HepG2 (cell line): ENCODE measurements around the gene CTSZ. TPM values are rescaled to one million over a fixed set of nuclear protein-coding genes. Genes with fewer than 3 reads are reported as not detected.

Source experiments
- ARNT2 ChIP-seq: sonication (generic); formaldehyde crosslinking; IDR thresholded peaks from 2 replicates; pipeline ENCODE4 v1.8.0; 2022; ENCODE audit warnings: mild to moderate bottlenecking, low read depth, missing genetic modification reagents, moderate library complexity
- CCDC6 ChIP-seq: sonication (generic); formaldehyde crosslinking; IDR thresholded peaks from 2 replicates; pipeline ENCODE4 v1.8.1; 2022; ENCODE audit warnings: mild to moderate bottlenecking, missing genetic modification reagents, moderate library complexity
- CEBPB ChIP-seq: IDR thresholded peaks from 2 replicates; pipeline ENCODE4 v1.6.1; 2011; ENCODE audit warnings: low read depth, low read length, improper control_type of control experiment, borderline replicate concordance
- FOXK2 ChIP-seq: fragments of 450-650 bp; IDR thresholded peaks from 2 replicates; pipeline ENCODE4 v1.6.1; 2016
- HIC2 ChIP-seq: sonication (generic); formaldehyde crosslinking; IDR thresholded peaks from 2 replicates; pipeline ENCODE4 v1.9.0; 2022; ENCODE audit warnings: low read depth, missing genetic modification reagents
- HMG20B ChIP-seq: conservative IDR thresholded peaks from 2 replicates; pipeline ENCODE4 v1.6.1; 2016; ENCODE audit warnings: missing genetic modification reagents, missing compliant biosample characterization
- HNF4G ChIP-seq, 2 experiments: sonication (generic) in 1 of 2; formaldehyde crosslinking in 1 of 2; IDR thresholded peaks; 2 replicates each; pipeline versions ENCODE4 v1.4.0 to v1.6.1; 2011 to 2020; ENCODE audit warnings: borderline replicate concordance in 2 of 2, low read depth in 2 of 2, mild to moderate bottlenecking in 2 of 2, low read length in 1 of 2, missing genetic modification reagents in 1 of 2, moderate library complexity in 1 of 2
- KAT2B ChIP-seq: fragments of 150-350 bp; IDR thresholded peaks from 2 replicates; pipeline ENCODE4 v1.6.1; 2014; ENCODE audit warnings: low read depth, low read length, borderline replicate concordance
- KAT7 ChIP-seq: IDR thresholded peaks from 2 replicates; pipeline ENCODE4 v1.6.1; 2018; ENCODE audit warnings: borderline replicate concordance, missing compliant biosample characterization
- KDM5B ChIP-seq: sonication (generic); formaldehyde crosslinking; IDR thresholded peaks from 2 replicates; pipeline ENCODE4 v1.4.0; 2020; ENCODE audit warnings: missing genetic modification reagents, mild to moderate bottlenecking, borderline replicate concordance
- MAFG ChIP-seq: sonication (generic); formaldehyde crosslinking; IDR thresholded peaks from 2 replicates; pipeline ENCODE4 v1.5.1; 2020; ENCODE audit warnings: mild to moderate bottlenecking, missing genetic modification reagents
- MIXL1 ChIP-seq: IDR thresholded peaks from 2 replicates; pipeline ENCODE4 v1.6.1; 2016
- PHF20 ChIP-seq: sonication (generic); formaldehyde crosslinking; IDR thresholded peaks from 2 replicates; pipeline ENCODE4 v1.5.0; 2020; ENCODE audit warnings: mild to moderate bottlenecking, missing genetic modification reagents
- RAD51 ChIP-seq: fragments of 450-650 bp; IDR thresholded peaks from 2 replicates; pipeline ENCODE4 v1.6.1; 2016; ENCODE audit warnings: borderline replicate concordance
- RFXANK ChIP-seq: IDR thresholded peaks from 2 replicates; pipeline ENCODE4 v1.6.1; 2016
- RFXAP ChIP-seq: sonication (generic); formaldehyde crosslinking; IDR thresholded peaks from 2 replicates; pipeline ENCODE4 v1.4.0; 2020; ENCODE audit warnings: missing genetic modification reagents, borderline replicate concordance
- RXRB ChIP-seq: IDR thresholded peaks from 2 replicates; pipeline ENCODE4 v1.6.1; 2016; ENCODE audit warnings: borderline replicate concordance, missing genetic modification reagents, missing compliant biosample characterization
- SP140L ChIP-seq: sonication (generic); formaldehyde crosslinking; IDR thresholded peaks from 2 replicates; pipeline ENCODE4 v1.4.0; 2020; ENCODE audit warnings: missing genetic modification reagents, borderline replicate concordance
- TCF12 ChIP-seq, 2 experiments: fragments of 450-650 bp in 1 of 2; sonication (generic) in 1 of 2; formaldehyde crosslinking in 1 of 2; IDR thresholded peaks; 2 replicates each; pipeline versions ENCODE4 v1.6.1 to v1.8.0; 2017 to 2022; ENCODE audit warnings: antibody characterized with exemption in 1 of 2, mild to moderate bottlenecking in 1 of 2, missing genetic modification reagents in 1 of 2, moderate library complexity in 1 of 2
- TEAD3 ChIP-seq: optimal IDR thresholded peaks from 2 replicates; pipeline ENCODE3; 2016; ENCODE audit warnings: borderline replicate concordance
- TRIM24 ChIP-seq: sonication (generic); formaldehyde crosslinking; IDR thresholded peaks from 2 replicates; pipeline ENCODE4 v1.8.0; 2022; ENCODE audit warnings: mild to moderate bottlenecking, missing genetic modification reagents
- ZNF124 ChIP-seq: sonication (generic); formaldehyde crosslinking; IDR thresholded peaks from 2 replicates; pipeline ENCODE4 v1.4.0; 2020; ENCODE audit warnings: missing genetic modification reagents
- ZNF337 ChIP-seq: sonication (generic); formaldehyde crosslinking; IDR thresholded peaks from 2 replicates; pipeline ENCODE4 v1.5.1; 2020; ENCODE audit warnings: missing genetic modification reagents, low read depth, mild to moderate bottlenecking, borderline replicate concordance
- ZNF33A ChIP-seq: sonication (generic); formaldehyde crosslinking; IDR thresholded peaks from 2 replicates; pipeline ENCODE4 v1.5.1; 2020; ENCODE audit warnings: missing genetic modification reagents, mild to moderate bottlenecking, moderate library complexity, borderline replicate concordance
- ZNF484 ChIP-seq: sonication (generic); formaldehyde crosslinking; IDR thresholded peaks from 2 replicates; pipeline ENCODE4 v1.5.1; 2020; ENCODE audit warnings: mild to moderate bottlenecking, low read depth, missing genetic modification reagents, borderline replicate concordance
- ZNF713 ChIP-seq: sonication (generic); formaldehyde crosslinking; IDR thresholded peaks from 2 replicates; pipeline ENCODE4 v1.4.0; 2020; ENCODE audit warnings: mild to moderate bottlenecking, missing genetic modification reagents
- ZNF850 ChIP-seq: sonication (generic); formaldehyde crosslinking; conservative IDR thresholded peaks from 2 replicates; pipeline ENCODE4 v1.9.0; 2021; ENCODE audit warnings: mild to moderate bottlenecking, missing genetic modification reagents
- ZXDC ChIP-seq: sonication (generic); formaldehyde crosslinking; IDR thresholded peaks from 2 replicates; pipeline ENCODE4 v1.5.0; 2020; ENCODE audit warnings: mild to moderate bottlenecking, missing genetic modification reagents
- polyA plus RNA-seq, 8 experiments: library from polyadenylated mRNA; depleted of rRNA in 3 of 8; stranded (reverse) in 7 of 8; unstranded in 1 of 8; fragments of >200 nt; fragmentation: Illumina TruSeq in 4 of 8; extraction: Trizol in 4 of 8; gene quantifications; 2 replicates each; pipeline versions ENCODE4 v1.2.1 to v1.2.3, GENCODE V29; 2011 to 2016; ENCODE audit warnings: low read depth in 4 of 8, missing spikeins in 1 of 8, mixed read lengths in 1 of 8; ENCODE audit not compliant: insufficient read depth in 1 of 8
- total RNA-seq, 5 experiments: library from RNA; depleted of rRNA; stranded (reverse); fragments of >200 nt; fragmentation: Illumina TruSeq; extraction: Trizol; gene quantifications; 2 replicates each; pipeline ENCODE4 v1.2.3, GENCODE V29; 2016; ENCODE audit warnings: low read depth in 1 of 5

CTSZ gene
- total and polyA plus RNA-seq, 2 of the 13 experiments (the other 11 are each of a cell fraction or from before 2014, with no cell fraction given), result 0.33 TPM; not detected in 1

GRCh38 chr20:59006167-59006863, 739 bp downstream of the CTSZ start (continued):
- TF ChIP-seq HIC2 (CRISPR knock-in tag) (no peak), ZXDC (CRISPR knock-in tag) (no peak), KDM5B (CRISPR knock-in tag) (no peak), ZNF337 (CRISPR knock-in tag) (no peak), ZNF850 (CRISPR knock-in tag) (no peak), RXRB (peak; percentile 84), HMG20B (0 out of 2 replicates have a peak, but pooled peaks have one; percentile 24), ARNT2 (CRISPR knock-in tag) (no peak), TCF12 (IDR thresholded peaks at IDR 0.05) (no peak), TCF12 (CRISPR knock-in tag; IDR thresholded peaks at IDR 0.05) (no peak), ZNF33A (CRISPR knock-in tag) (no peak), PHF20 (CRISPR knock-in tag) (no peak), FOXK2 (no peak), ZNF484 (no peak), KAT7 (CRISPR knock-in tag) (no peak), KAT2B (no peak), CCDC6 (no peak), HNF4G (IDR thresholded peaks at IDR 0.05; ENCODE audit: borderline replicate concordance, low read depth, low read length) (no peak), HNF4G (CRISPR knock-in tag; IDR thresholded peaks at IDR 0.05; ENCODE audit: borderline replicate concordance, low read depth) (no peak), MIXL1 (CRISPR knock-in tag) (0 out of 2 replicates have a peak, but pooled peaks have one; percentile 19), RFXAP (CRISPR knock-in tag) (no peak; the same call in 1 of the 2 replicates), SP140L (CRISPR knock-in tag) (no peak), CEBPB (no peak), TRIM24 (CRISPR knock-in tag) (no peak), RFXANK (CRISPR knock-in tag) (no peak), ZNF713 (CRISPR knock-in tag) (no peak), ZNF124 (no peak), MAFG (CRISPR knock-in tag) (no peak), TEAD3 (CRISPR knock-in tag) (peak; percentile 35), RAD51 (no peak)
